ENCODE results near the gene ARHGEF33.

ARHGEF33 gene

DNA sequence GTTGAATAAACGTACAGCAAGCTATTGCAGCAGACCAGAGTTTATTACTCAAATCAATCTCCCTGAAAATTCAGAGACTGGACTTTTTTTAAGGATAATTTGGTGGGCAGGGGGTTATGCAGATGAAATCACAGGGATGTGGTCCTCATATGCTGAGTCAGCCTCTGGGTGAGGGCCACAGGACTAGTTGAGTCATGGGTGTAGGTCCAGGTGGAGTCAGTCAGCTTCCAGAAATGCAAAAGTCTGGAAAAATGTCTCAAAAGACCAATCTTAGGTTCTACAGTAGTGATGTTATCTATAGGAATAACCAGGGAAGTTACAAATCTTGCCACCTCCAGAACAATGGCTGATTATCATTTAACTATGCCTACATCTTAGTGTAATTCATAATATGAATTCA is 51.1 kb downstream of the ARHGEF33 start:
- no peaks in the 10 kb centered on the region for H4K20me1 ChIP-seq (ENCODE audit: low read depth, low read length)
- H3K9me2 ChIP-seq (replicated peaks; ENCODE audit: insufficient read depth, low read length) = no peaks in the 10 kb centered on the region
- H3K27ac ChIP-seq (ENCODE audit: low read depth, low read length) = no peak overlapping the region
- no peaks in the 10 kb centered on the region for H3K27me3 ChIP-seq (ENCODE audit: low read length)
- no peaks in the 10 kb centered on the region for H3K36me3 ChIP-seq (ENCODE audit: low read length)
- H3K4me3 ChIP-seq (ENCODE audit: insufficient read depth, low read length, poor library complexity, severe bottlenecking) = no peak overlapping the region
- no peaks in the 10 kb centered on the region for H3K79me2 ChIP-seq (ENCODE audit: insufficient read depth, low read length)
- no peak for TF ChIP-seq EZH2phosphoT487 (conservative IDR thresholded peaks at IDR 0.05; ENCODE audit: low read length)
- TF ChIP-seq, protein P1, sequence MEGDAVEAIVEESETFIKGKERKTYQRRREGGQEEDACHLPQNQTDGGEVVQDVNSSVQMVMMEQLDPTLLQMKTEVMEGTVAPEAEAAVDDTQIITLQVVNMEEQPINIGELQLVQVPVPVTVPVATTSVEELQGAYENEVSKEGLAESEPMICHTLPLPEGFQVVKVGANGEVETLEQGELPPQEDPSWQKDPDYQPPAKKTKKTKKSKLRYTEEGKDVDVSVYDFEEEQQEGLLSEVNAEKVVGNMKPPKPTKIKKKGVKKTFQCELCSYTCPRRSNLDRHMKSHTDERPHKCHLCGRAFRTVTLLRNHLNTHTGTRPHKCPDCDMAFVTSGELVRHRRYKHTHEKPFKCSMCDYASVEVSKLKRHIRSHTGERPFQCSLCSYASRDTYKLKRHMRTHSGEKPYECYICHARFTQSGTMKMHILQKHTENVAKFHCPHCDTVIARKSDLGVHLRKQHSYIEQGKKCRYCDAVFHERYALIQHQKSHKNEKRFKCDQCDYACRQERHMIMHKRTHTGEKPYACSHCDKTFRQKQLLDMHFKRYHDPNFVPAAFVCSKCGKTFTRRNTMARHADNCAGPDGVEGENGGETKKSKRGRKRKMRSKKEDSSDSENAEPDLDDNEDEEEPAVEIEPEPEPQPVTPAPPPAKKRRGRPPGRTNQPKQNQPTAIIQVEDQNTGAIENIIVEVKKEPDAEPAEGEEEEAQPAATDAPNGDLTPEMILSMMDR (IDR thresholded peaks at IDR 0.05; ENCODE audit: insufficient read depth, low read length, poor library complexity, severe bottlenecking) = no peak
- no peak overlapping the region for H2AFZ ChIP-seq (ENCODE audit: low read depth, low read length, severe bottlenecking)
- H3K4me2 ChIP-seq (ENCODE audit: low read depth, low read length, poor library complexity, severe bottlenecking) = no peak overlapping the region
- no peaks in the 10 kb centered on the region for H3F3A ChIP-seq (ENCODE audit: insufficient read depth)
- H3K9ac ChIP-seq (ENCODE audit: low read length) = no peak overlapping the region
- H3K9me3 ChIP-seq (ENCODE audit: insufficient read depth, low read length) = no peaks in the 10 kb centered on the region

DNA sequence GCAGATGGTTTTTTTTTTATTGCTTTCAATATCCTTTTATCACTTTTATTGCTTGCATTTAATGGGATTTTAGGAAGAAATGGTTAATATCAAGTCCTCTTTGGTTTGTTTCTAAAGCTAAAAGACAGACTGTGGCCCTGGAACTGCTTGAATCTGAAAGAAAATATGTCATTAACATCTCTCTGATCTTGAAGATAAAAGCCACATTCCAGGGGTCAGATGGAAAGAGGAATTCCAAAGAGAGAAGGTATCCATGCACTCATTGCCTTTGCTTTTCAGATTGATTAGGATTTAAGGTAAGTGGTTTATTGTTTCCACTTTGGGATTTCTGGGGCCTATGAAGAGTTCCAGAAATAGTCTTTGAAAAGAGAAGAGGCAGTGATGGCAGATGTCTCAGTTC is 54.1 kb downstream of the ARHGEF33 start:
- Histone ChIP-seq H3K79me2 (ENCODE audit: insufficient read depth, low read length) (no peaks in the 10 kb centered on the region), H3K4me3 (ENCODE audit: insufficient read depth, low read length, poor library complexity, severe bottlenecking) (no peak overlapping the region), H3K9me2 (replicated peaks; ENCODE audit: insufficient read depth, low read length) (no peaks in the 10 kb centered on the region), H3K27ac (ENCODE audit: low read depth, low read length) (no peak overlapping the region), H3F3A (ENCODE audit: insufficient read depth) (no peaks in the 10 kb centered on the region), H4K20me1 (ENCODE audit: low read depth, low read length) (no peaks in the 10 kb centered on the region), H3K4me2 (ENCODE audit: low read depth, low read length, poor library complexity, severe bottlenecking) (no peak overlapping the region), H3K27me3 (ENCODE audit: low read length) (no peaks in the 10 kb centered on the region), H3K9ac (ENCODE audit: low read length) (no peak overlapping the region), H2AFZ (ENCODE audit: low read depth, low read length, severe bottlenecking) (no peak overlapping the region), H3K9me3 (ENCODE audit: insufficient read depth, low read length) (no peaks in the 10 kb centered on the region), H3K36me3 (ENCODE audit: low read length) (no peaks in the 10 kb centered on the region)
- TF ChIP-seq EZH2phosphoT487 (conservative IDR thresholded peaks at IDR 0.05; ENCODE audit: low read length) = no peak
- TF ChIP-seq, protein P1 (IDR thresholded peaks at IDR 0.05; ENCODE audit: insufficient read depth, low read length, poor library complexity, severe bottlenecking) = no peak

DNA sequence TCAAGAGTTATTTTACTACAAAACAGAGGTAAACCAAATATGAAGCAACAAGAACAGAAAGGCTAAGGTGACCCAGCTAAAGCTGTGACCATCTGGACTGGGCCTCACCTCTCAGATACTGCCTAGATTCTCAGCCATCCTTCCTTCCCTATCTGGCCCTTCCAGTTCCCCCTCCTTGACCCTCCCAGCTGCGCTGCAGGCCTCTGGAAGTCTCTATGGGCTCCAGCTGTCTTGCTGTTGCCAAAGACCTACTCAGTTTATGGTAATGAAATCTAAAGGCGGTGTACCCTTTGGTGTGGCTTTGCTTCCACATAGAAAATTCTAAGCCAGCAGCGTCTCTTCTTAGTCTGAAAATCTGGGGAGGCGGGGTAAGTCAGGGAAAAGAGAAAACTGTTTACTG is 55.7 kb downstream of the ARHGEF33 start:
- Histone ChIP-seq H3K27ac (ENCODE audit: low read depth, low read length) (no peak overlapping the region), H3K27me3 (ENCODE audit: low read length) (no peaks in the 10 kb centered on the region), H4K20me1 (ENCODE audit: low read depth, low read length) (no peaks in the 10 kb centered on the region), H3K9me2 (replicated peaks; ENCODE audit: insufficient read depth, low read length) (no peaks in the 10 kb centered on the region), H3K4me3 (ENCODE audit: insufficient read depth, low read length, poor library complexity, severe bottlenecking) (no peak overlapping the region), H3K36me3 (ENCODE audit: low read length) (no peaks in the 10 kb centered on the region), H2AFZ (ENCODE audit: low read depth, low read length, severe bottlenecking) (no peak overlapping the region), H3K4me2 (ENCODE audit: low read depth, low read length, poor library complexity, severe bottlenecking) (no peak overlapping the region), H3K79me2 (ENCODE audit: insufficient read depth, low read length) (no peaks in the 10 kb centered on the region), H3K9ac (ENCODE audit: low read length) (no peak overlapping the region), H3K9me3 (ENCODE audit: insufficient read depth, low read length) (no peaks in the 10 kb centered on the region), H3F3A (ENCODE audit: insufficient read depth) (no peaks in the 10 kb centered on the region)
- TF ChIP-seq, protein P1 (IDR thresholded peaks at IDR 0.05; ENCODE audit: insufficient read depth, low read length, poor library complexity, severe bottlenecking) = no peak
- TF ChIP-seq EZH2phosphoT487 (conservative IDR thresholded peaks at IDR 0.05; ENCODE audit: low read length) = no peak
